Stimulated activated CD8-positive, alpha-beta memory T cell treated with anti-CD3 and anti-CD28 coated beads, Interleukin-4, amount 100 ng/mL, for 1 hour (primary cell): ENCODE measurements around the gene HSPA9.

Experiments used
- DNase-seq, 2 donors: peaks; one replicate each; pipeline ENCODE4 v3.0.0-alpha.2; 2020; ENCODE audit warnings: low read depth in 2 of 2, low spot score in 1 of 2

Gene HSPA9

GRCh38 chr5:138595180-138595795 lies 20.1 kb upstream of the HSPA9 start:
- no peak for DNase-seq

- DNase-seq = no peak
Observed at GRCh38 chr5:138594305-138595058, 19.3 kb upstream of the HSPA9 start.

DNA sequence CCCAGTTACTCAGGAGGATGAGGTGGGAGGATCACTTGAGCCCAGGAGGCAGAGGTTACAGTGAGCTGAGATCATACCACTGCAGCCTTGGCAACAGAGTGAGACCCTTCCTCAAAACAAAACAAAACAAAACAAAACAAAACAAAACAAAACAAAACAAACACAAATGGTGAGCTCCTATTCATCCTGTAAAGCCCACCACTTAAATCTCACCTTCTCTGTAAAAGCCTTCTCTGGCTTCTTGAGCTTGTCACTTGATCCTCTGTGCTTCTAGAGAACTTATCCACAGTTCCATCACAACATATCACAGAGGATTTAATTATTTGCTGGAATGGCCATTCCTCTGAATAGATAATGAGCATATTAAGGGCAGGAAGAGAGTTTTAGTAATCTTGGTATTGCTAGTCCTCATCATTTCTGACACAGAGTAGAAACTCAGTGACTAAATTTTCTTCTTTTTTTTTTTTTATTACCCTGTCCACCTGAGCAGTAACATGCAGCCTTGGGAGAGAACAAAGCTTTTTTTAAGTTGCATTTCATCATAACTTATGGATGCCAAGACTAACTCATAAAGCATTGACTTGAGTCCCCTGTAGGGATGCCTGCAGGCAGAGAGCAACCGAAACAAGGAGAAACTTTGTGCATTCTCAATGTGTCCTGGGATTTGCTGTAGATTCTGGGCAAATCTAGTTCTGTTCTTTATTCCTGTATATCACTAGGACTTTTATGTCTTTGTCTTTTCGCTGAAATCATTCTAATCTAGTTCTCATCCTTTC lies 13.0 kb upstream of the HSPA9 start:
- no peak for DNase-seq

GRCh38 chr5:138585157-138585556 lies 10.0 kb upstream of the HSPA9 start:
- no peak for DNase-seq

- DNase-seq = no peak
Observed at GRCh38 chr5:138583984-138584637, 8.9 kb upstream of the HSPA9 start.

- DNase-seq = no peak
Observed at GRCh38 chr5:138582959-138583358, 7.8 kb upstream of the HSPA9 start.

DNA sequence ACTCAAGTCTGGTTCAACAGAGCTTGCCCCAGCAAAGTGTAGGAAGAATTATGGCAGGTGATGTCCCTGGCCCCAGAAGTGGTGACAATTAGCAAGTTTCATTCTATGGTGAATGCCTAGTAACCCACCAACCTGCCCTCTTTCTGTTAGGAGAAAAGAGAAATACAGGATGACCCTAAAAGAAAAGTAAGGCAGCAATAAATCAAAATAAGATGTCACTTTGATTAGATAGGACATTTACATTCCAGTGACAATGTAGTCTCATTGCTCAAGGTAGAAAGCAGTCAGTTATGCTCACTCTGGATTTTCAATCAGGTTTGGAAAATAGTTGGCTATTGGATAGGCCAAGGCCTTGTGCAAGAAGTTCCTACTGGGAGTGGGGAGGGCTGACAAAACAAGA lies 5.6 kb upstream of the HSPA9 start:
- DNase-seq = no peak

GRCh38 chr5:138580001-138580400 lies 4.8 kb upstream of the HSPA9 start:
- DNase-seq = no peak

- no peak for DNase-seq
Observed at GRCh38 chr5:138579517-138579863, 4.3 kb upstream of the HSPA9 start.

DNA sequence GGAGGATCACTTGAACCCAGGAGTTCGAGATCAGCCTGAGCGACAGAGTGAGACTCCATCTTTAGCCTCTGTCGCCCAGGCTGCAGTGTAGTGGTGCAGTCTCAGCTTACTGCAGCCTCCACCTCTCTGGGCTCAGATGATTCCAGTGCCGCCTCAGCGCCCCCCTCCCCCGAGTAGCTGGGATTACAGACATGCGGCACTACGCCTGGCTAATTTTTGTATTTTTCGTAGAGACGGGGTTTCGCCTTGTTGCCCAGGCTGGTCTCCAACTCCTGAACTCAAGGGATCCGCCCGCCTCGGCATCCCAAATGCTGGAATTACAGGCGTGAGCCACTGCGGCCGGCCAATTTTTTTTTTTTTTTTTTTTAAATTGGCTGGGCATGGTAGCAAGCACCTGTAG lies 2.3 kb upstream of the HSPA9 start:
- DNase-seq = no peak

DNA sequence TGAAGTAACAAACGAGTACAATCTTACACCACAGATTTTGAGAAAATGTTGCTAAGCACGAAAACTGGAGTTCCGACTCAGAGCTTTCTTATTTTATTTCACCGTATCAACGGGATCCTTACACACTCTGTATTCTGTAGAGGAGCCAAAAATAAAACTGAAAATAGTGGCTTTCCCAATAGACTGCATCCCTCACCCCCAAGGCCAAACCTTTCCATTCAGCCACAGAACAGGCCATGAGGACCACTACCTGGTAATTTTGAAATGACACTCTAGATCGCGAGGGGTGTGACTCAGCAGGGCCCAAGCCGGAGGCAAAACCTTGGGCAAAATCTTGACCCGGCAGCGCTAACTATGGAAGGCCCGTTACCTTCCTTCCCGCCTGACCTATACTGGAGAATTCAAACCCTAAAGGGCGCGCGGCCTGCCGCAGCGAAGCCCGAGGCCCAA lies 432 bp downstream of the HSPA9 start:
- DNase-seq = no peak

GRCh38 chr5:138573949-138574670 lies 1.1 kb downstream of the HSPA9 start:
- DNase-seq = no peak

DNA sequence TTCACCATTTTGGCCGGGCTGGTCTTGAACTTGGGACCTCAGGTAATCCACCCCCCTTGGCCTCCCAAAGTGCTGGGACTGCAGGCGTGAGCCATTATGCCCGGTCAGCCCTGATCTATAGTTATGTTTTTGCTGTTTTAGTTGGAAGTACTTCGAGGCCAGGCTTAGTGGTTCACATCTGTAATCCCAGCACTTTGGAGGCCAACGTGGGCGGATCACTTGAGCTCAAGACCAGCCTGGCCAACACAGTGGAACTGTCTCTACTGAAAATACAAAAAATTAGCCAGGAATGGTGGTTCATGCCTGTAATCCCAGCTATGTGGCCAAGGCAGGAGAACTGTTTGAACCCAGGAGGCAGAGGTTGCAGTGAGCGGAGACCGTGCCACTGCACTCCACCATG lies 2.0 kb downstream of the HSPA9 start:
- DNase-seq = no peak

- DNase-seq = no peak
Observed at GRCh38 chr5:138570871-138571270, 4.3 kb downstream of the HSPA9 start.

- no peak for DNase-seq
Observed at GRCh38 chr5:138569782-138570181, 5.4 kb downstream of the HSPA9 start.

DNA sequence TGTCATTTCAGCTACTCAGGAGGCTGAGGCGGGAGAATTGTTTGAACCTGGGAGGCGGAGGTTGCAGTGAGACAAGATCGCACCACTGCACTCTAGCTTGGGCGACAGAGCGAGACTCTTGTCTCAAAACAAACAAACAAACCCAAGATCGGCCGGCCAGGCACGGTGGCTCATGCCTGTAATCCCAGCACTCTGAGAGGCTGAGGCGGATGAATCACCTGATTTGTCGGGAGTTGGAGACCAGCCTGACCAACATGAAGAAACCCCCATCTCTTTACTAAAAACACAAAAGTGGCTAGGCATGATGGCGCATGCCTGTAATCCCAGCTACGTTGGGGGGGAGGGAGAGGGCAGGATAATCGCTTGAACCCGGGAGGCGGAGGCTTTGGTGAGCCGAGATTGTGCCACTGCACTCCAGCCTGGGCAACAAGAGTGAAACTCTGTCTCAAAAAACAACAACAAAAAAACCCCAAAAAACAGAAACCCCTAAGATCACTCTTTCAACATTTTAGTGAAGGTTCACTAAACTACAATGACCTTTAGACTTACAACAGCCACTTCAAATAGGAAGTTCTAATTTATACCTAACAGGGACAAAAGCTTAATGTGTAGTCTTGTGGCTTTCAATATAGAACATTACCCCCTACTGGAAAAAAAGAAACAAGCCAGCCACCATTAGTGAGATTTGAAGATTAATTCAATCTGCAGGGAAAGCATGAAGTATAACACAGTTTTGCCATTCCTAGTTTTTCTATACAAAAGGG lies 7.0 kb downstream of the HSPA9 start:
- no peak for DNase-seq

GRCh38 chr5:138566792-138567191 lies 8.4 kb downstream of the HSPA9 start:
- DNase-seq = no peak

- no peak for DNase-seq
Observed at GRCh38 chr5:138565100-138565821, 9.9 kb downstream of the HSPA9 start.

DNA sequence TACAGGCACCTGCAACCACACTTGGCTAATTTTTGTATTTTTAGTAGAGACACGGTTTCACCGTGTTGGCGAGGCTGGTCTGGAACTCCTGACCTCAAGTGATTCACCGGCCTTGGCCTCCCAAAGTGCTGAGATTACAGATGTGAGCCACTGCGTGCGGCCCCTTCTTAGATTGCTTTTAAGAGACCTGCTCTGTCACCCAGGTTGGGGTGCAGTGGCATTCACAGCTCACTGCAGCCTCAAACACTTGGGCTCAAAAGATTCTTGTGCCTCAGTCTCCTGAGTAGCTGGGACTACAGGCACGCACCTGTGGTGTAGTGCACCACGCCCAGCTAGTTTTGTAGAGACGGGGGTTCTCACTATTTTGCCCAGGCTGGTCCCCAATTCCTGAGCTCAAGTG lies 11.0 kb downstream of the HSPA9 start:
- no peak for DNase-seq
